HS-27A (cell line): ENCODE measurements around the gene AFAP1.

ENCODE experiments used
- DNase-seq: peaks from one replicate; pipeline ENCODE4 v3.0.0-alpha.2; 2012; ENCODE audit warnings: low read depth, missing footprints

Gene AFAP1

DNA sequence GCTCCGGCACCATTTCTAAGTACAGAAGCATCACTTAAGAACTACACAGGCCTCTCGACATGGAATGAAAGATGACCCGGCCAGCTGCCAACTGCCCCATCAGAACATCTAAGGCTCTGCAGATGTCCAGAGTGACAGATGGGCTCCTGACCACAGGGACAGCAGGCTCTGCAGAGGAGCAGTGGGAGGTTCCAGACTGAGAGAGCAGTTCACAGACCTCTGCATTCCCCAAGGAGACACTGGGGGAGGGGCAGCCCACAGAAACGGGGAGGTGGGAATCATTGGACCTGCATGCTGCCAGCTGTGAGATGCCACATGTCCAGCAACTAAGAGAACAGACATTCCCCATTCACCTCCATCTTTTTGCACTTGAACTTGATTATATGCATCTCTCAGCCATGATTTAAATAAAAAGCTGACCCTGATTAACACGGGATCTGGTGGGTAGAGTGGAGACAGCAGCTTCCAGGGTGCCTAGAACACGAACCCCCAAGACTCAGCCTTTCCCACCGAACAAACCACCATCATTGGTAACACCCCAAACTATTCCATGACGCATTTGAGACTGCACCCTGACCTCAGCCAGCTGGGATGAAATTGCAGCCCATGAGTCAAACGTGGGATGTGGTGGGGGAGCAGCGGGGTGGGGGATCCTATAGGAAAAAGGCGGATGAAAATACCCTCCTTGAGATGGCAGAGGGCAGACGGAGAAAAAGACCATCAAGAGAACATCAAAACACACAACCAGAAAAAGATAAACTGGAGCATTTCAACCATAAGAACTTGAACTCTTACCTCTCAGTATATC, 47.2 kb downstream of the AFAP1 start:
- no peak for DNase-seq

DNA sequence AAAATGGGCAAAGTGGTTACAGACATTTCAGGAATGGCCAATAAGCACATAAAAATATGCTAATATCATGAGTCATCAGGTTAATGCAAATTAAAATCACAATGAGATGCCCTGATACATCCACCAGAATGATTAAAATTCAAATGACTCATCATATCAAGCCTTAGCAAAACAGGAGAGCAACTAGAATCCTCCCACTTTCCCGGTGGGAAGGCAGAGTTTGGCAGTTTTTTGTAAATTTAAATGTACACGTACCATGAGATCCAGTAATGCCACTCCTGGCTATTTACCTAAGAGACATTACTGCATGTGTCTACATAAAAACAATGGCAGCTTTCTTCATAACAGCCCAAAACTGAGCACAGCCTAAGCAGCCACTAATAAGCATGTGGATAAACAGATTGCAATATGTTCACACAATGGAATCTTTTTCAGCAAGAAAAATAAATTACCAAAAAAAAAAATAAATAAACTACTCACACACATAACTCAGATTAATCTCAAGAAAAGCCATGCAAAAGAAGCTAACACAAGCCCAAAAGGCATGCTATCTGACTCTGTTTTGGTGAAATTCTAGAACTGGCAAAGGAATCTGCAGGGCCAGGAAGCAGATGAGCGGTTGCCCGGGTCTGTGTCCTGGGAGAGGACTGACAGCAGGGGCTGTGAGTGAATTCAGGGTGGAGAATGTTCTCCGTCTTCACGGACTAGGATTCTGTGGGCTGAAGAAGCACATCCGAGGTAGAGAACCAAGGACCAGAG, 48.8 kb downstream of the AFAP1 start:
- DNase-seq: no peak

DNA sequence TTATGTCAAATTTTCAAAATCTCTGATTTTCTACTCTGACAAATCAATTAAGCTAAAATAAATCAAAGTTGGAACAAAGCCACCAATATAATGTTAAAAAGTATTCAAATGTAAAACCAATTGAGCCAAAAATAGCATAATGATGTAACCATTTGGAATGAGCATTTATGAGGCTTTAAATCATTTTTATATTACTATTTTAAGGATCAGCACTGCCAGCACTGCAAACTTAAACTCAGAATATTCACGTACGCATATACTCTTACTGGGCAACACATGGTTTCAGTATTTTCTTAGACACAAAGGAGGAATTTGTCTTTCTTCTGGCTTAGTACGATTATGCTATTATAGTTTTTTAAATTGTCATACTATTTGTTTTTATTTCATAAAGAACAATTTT, 52.2 kb downstream of the AFAP1 start:
- no peak for DNase-seq

DNA sequence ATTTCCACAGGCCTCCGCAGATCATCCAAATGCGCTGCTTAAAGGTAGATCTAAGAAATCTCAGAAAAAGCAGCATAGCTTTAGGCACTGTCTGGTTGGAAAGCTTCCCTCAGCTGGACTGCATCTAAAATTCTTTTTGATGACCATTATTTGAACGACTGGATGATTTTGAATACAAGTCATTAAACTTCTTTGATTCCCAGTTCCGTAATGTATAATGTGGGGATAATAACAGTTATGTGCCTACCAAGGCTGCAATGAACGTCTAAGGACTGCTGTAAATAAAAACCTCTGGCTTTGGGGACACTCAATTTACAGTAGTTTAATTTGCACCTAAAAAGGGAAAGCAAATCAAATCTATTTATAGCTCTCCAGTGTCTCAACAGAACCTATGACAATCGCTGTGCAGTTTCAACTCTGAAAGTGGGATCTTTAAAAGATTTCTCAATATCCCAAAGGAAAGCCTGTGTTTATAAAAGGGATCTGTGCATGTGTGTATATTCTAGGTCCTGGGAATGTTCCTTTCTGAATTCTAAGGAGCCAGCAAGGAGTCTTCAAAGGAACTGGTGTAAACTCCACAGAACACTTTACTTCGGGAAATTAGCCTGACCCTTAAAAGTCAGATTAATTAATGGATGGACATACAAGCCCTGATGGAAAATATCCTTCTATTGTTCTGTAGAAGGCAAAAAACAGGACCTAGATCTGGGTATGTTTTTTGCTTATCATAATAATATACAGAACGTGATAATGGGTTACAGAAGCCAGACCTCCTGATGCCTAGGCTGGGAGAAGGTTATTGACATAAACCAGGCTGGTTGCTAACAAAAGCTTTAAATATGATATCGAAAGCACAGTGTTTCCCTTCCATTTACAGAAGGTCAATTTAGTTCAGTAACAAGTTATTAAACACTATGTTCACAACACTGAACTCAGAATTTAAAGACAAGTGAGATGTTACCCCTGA, 53.4 kb downstream of the AFAP1 start:
- DNase-seq: no peak

DNA sequence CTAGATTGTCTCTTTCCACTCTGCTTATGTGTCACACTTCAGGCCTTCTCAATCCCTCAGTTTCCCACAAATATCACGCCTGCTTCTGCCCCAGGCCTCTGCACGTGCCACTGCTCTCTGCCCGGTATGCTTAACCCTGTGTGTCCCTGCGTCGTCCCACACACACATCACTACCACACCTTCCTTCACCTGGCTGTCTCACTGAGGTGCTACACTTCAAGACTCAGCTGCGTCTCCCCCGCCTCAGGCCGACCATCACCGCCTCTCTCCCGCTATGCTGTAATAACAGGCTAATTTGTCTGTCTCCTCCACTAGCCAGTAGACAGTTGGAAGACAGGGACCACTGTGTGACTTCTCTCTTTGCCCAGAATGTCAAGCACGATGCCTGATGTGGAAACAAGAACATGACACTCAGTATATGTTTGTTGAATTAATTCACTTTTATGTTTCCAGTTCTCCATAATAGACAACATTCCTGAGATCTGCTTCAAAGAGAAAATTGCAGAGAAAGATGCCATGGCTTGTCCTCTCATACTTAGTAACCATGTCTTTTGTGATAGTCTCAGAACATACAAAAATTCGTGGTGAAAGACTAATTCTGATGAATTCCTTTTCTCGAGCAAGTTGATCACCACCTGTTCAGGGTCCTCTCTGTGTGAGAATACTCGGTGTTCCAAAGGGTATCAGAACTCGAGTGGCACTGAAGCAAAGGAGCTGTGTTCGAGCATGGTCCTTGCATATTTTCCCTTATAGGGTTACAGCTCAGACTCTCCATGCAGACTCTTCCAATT, 54.2 kb downstream of the AFAP1 start:
- no peak for DNase-seq

DNA sequence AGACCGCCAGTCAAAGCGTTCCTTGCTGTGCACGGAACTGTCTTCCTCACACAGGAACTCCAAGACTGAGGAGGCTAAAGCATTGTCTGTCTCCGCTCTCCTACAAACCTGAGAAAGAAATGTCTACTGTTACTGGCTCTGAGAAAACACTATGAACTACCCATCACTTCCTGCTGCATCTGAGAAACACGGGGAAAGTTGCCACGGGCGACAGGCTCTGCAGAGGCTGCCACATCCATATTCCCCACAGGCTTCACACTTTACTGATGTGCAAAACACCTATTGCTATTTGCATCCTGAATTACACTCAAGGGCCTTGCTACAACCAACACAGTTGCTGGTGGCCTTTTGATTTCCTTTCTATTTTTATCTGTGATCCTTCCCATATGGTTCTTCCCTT, 59.0 kb downstream of the AFAP1 start:
- DNase-seq: no peak

DNA sequence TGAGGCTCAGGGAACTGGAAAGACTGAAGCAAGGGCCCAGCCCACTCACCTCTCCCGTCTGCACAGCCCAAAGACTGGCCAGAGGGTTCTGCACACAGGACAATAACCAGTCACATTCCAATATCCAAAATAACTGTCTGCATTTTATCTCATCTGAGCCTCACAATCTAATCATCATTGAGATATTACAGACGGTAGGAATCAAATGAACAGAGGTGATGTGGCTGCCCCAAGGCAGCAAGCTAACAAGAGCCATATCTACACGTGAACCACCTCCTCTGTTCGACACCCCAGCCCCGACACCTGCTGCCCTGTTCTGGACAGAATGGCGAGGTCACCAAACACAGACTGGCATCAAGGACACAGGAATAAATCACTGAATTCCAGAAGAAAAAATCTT, 60.5 kb downstream of the AFAP1 start:
- DNase-seq: no peak

DNA sequence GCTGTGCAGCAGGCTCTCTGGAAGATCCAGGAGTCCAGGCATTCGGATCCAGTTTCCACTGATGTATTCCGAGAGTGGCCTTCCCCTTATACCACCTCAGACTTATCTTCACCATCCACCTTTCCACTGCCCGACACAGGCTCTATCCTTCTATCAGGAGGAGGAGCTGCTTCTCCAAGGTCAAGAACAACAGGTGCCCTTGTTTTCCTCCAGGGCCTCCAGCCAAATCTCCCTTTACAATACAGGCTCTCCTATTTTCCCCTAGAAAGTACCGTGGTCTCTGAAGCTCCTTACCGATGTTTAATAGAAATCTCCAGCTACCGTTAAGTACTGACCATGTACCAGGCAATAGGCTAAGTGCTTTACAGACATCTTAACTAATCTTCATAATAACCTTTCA, 61.3 kb downstream of the AFAP1 start:
- DNase-seq: no peak

DNA sequence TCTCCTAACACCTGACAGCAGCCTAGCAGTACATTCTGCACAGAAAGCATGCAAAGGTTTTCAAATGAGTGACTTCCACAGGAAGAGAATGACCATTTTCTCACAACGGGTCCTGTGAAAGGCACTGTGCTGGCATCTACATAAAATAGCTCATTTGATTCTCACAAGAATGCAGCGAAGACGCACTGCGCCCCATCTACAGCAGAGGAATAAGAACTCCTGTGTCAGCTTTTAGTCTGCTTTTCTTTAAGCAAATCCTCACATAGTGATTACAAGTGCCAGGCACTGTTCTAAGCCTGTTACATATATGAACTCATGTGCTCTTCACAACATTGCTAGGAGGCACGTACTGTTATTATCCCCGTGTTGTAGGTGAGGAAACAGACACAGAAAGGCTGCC, 62.5 kb downstream of the AFAP1 start:
- DNase-seq: no peak

DNA sequence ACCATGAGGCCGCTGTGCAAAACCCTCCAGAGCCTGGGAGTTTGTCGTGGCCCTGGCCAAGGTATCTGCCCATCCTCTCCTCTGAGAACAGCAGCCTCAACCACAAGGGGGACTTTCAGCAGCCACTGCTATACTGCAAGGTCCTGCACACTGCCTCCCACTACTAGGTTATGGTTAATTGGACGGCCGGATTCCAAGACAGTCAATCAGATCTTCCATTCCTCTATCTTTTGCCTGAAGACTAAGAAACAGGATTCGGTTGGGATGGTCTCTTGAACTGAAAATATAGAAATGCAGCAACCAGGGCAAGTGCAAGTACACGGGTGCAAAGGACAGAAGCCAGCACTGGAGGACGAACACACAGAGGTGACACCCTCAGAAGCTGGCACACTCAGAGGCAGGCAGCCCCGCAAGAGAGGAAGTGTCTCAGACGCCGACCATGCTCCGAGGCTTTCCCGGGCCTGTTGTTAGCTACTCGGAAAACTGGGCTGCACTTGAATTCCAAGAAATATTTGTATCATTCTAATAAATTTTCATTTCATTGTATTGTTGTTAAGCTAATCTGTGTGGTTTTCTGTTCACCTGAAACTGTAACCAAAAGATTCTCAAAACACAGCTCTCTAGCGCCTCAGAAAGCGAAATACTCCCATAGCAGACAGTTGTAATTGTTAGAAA, 63.3 kb downstream of the AFAP1 start:
- no peak for DNase-seq

DNA sequence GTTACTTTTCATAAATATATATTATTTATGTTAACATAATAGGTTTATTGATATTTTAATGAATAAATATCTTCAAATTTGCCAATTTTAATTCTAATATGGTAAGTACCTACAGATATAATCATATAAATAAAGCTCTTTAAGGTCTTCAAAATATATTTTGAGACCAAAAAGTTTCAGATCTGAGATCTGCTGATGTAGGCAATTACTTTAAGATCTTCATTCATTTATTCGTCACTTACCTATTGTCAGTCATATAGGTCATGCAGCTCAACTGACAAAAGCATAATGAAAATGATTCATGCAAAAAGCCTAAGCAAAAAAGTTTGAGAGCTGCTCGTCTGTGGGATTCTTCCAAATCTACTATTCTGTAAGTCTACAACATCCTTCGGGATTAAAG, 64.8 kb downstream of the AFAP1 start:
- no peak for DNase-seq

DNA sequence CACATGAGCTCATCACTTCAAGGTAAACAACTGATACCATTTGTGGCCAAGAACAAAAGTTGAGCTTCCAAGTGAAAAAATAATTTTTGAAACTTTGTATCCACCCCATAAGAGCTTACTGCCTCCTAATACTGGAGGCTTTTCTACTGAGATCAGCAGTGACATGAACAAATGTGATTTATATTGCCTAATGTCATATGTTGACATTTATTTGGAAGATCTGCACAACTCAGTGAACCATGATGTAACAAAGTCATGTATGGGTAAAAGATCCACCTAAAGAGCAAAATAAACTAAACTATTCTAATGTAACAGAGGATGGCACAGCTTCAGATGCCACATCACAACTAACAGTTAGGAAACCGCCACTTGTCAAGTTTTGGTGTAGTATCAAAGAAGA, 65.8 kb downstream of the AFAP1 start:
- DNase-seq: no peak

DNA sequence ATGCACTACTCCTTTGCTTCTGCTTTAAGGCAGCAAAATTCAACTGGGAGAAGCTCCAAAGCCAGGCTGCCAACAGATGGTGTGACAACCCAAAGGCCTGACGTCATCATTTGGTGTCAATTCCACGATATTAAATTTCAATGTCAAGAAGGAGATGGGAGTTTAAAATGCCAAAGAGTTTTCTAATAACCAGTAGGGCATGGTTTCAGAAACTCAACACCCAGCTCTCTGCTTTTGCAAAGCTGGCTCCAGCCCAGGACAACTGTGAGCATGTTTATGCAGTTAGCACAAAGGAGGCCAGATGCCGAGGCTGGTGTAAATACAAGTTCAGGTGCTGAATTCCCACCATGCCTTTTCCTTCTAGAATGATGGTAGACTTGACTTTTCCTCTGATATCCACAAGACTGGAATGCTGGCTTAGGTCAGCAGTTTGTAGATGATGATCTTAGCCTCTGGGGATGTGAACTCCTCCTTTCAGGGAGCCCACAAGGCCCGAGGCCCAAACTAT, 67.3 kb downstream of the AFAP1 start:
- DNase-seq: peak; percentile 93

DNA sequence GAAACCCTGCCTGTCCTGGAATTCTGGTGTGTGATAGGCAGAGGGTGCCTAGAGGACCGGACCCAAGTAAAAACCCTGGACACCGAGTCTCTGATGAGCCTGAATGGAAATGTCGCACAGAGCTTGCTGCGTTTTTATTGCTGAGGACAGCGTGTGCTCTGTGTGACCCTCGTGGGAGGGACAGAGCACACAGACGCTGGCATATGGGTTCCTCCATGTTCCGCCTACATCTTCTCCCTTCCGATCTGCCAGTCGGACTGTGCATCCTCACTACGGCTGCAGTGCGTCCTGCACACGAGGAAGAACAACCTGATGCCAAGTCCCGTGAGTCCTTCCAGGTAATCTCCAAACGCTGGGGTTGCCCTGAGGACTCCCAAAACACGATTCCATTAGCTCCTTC, 68.3 kb downstream of the AFAP1 start:
- no peak for DNase-seq

DNA sequence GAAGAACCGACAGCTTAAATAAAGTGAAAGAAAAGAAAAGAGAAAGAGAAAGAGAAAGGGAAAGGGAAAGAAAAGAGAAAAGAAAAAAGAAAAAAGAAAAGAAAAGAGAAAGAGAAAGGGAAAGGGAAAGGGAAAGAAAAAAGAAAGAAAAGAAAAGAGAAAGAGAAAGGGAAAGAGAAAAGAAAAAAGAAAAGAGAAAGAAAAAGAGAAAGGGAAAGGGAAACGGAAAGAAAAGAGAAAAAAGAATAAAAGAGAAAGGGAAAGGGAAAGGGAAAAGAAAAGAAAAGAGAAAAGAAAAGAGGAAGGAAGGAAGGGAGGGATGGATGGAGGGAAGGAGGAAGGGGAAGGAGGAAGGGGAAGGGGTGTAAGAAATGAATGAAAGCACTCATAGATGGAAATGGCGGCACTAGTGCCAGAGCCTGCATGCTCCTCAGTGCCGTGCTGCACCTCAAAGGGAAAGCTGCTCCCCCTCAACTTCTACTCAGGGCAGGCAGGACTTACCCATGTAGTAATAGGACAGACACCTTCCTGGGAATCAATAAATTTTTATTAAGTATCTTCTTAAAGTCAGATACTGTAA, 70.7 kb downstream of the AFAP1 start:
- DNase-seq: no peak

DNA sequence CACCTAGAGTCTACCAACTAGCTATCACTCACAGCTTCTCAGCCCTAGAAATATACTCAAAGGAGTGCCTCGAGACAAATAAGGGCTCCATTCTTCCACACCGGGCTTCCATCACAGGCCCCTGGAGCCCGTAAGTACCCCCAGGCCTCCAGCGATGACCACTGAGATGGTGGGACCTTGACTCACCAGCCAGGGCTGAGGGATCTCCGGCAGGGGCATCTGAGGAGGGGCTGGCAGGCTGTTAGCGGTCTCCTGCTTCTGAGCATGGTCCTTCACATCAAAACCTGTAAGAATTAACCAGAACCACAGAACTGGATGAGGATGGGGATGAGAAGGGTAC, 71.3 kb downstream of the AFAP1 start:
- no peak for DNase-seq

DNA sequence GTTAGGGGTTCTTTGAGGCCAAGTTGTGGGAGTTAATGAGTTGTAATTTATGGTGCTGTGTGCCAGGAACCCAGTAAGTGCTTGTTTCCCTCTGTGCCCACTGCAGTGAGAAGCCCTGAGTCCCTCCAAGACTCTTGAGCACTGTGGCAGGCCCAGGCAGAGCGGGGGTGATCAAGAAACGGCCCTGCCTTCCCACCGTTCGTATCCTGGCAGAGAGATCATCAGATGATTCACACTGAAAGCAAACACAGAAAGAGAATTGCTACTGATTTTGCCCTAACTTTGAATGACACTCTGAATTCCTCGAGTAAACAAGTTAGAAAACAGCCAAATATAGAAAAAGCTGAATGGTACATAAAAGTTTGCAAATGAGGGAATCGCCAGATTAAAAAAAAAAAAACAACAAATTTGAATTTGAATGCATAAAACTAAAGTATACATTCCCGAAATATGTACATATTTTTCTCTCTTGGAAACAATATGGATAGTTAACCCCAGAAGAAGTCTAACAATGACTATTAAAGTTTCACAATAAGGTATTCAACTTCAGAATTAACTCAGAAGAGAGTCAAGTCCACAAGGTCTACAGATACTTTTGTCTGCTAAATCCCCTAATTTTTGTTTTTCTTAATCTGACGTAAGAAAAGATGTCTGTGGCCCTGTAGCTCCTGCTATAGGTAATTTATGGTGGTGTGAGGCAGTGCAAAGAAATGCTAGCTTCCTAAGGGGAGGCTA, 71.8 kb downstream of the AFAP1 start:
- DNase-seq: no peak

DNA sequence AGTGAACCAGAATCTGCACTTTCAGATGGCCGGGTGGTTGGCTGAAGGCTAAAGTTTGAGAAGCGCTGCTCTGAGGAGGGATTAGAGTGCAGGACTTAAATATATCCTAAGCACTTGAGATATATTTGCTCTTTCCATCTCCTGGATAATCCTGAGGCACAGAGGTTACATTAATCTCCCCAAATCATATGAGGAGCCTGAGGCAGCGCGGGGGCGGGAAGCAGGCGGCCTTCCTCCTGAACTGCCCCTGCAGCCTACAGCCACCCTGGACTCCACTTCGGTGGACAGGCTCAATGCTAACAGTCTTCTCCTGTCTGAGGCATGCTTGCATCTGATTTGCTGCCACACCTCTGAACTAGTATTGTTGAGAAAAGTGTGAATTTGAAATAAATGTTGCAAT, 72.5 kb downstream of the AFAP1 start:
- no peak for DNase-seq

DNA sequence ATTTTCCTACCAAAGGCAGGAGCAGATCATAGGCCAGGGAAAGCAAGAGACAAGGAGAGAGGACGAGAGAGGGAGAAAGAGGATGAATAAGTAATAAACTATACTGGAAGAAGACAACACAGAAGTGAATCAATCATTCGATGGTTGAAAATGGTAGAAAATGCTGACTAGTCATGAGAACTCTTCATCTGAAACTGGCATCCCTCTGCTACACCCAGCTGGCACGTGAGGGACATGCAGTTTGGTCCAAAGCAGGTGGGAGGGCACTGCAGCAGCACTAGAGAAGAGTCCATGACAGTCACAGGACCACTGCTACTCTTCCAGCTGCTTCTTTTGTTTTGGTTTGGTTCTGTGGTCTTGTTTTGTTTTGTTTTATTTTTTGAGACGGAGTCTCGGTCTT, 74.1 kb downstream of the AFAP1 start:
- no peak for DNase-seq

DNA sequence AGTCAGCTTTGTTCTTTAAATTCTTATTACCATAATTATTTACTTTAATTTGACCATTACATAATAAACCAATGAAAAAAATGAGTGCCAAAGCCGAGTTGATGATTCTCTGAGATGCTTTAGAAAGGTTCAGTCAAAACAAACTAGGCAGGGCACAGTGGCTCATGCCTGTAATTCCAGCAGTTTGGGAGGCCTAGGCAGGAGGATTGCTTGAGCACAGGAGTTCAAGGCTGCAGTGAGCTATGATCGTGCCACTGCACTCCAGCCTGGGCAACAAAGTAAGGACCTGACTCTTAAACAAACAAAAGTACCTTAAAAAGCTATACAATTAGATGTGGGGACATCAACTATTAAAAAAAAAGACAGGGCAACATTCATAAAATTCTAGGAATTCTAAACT, 75.0 kb downstream of the AFAP1 start:
- no peak for DNase-seq
